22Rv1 (cell line): ENCODE data around the gene C1GALT1.

Experiments
- H3K27ac ChIP-seq: fragments of 450-650 bp; 2 replicates; pipeline ENCODE4 v1.5.1; 2017
- CTCF ChIP-seq: fragments of 450-650 bp; IDR thresholded peaks from 2 replicates; pipeline ENCODE4 v1.5.1; 2017; ENCODE audit warnings: mild to moderate bottlenecking
- ZFX ChIP-seq: fragments of 450-650 bp; IDR thresholded peaks from 2 replicates; pipeline ENCODE4 v1.6.1; 2017; ENCODE audit warnings: antibody characterized with exemption, borderline replicate concordance

Gene C1GALT1

GRCh38 chr7:7219216-7219615, 36.9 kb downstream of the C1GALT1 start:
- no peak overlapping the region for H3K27ac ChIP-seq
- TF ChIP-seq CTCF: no peak
- TF ChIP-seq ZFX: no peak

GRCh38 chr7:7220821-7221220, 38.5 kb downstream of the C1GALT1 start:
- TF ChIP-seq ZFX (no peak), CTCF (no peak)
- H3K27ac ChIP-seq: no peak overlapping the region

- no peak for TF ChIP-seq CTCF
- TF ChIP-seq ZFX: no peak
- H3K27ac ChIP-seq: no peak overlapping the region
Measured at GRCh38 chr7:7221599-7222038, 39.3 kb downstream of the C1GALT1 start.

- TF ChIP-seq ZFX: no peak
- no peak for TF ChIP-seq CTCF
Measured at GRCh38 chr7:7223250-7223649, 40.9 kb downstream of the C1GALT1 start.

GRCh38 chr7:7226407-7226806, 44.1 kb downstream of the C1GALT1 start:
- TF ChIP-seq ZFX (no peak), CTCF (no peak)

More at GRCh38 chr7:7223250-7223649, 40.9 kb downstream of the C1GALT1 start:
- H3K27ac ChIP-seq: no peak overlapping the region

GRCh38 chr7:7228472-7228871, 46.1 kb downstream of the C1GALT1 start:
- TF ChIP-seq CTCF (no peak), ZFX (no peak)
- no peak overlapping the region for H3K27ac ChIP-seq

More at GRCh38 chr7:7226407-7226806, 44.1 kb downstream of the C1GALT1 start:
- H3K27ac ChIP-seq: no peak overlapping the region

GRCh38 chr7:7228967-7229366, 46.6 kb downstream of the C1GALT1 start:
- no peak overlapping the region for H3K27ac ChIP-seq
- no peak for TF ChIP-seq ZFX
- no peak for TF ChIP-seq CTCF
